ENCODE results near the gene EIF2B2.

DNA sequence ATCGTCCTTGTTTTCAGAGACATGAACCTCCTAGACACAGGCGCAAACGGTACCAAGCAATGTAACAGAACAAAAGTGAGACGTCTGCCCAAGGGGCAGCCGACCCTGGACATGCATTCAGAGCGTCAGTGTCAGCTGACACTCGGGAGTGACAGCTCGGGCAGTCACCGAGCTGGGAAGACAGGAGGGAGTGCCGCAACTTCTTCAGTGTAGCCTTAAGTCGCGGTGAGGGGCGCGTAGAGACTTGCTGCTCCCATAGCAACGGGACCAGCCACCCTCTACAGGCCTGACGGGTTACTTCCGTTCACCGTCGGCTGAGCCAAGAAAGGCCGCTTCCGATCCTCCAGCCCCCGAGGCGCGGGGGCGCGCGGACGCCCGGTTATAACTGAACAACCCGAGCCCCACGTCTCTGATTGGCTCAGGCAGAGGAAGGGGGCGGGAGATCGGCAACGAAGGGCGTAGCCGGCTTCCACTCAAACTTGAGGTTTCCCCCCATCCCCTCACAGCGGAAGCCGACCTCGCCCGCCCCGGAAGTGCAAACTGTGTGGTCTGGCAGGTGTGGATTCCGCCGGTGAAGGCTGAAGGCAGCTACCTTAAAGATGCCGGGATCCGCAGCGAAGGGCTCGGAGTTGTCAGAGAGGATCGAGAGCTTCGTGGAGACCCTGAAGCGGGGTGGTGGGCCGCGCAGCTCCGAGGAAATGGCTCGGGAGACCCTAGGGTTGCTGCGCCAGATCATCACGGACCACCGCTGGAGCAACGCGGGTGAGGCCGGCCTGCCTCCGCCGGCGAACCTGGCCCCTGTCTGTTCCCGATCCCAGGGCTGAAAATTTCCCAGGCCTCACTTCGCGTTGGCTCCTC is at the start of gene EIF2B2:
- TF ChIP-seq, protein P1, sequence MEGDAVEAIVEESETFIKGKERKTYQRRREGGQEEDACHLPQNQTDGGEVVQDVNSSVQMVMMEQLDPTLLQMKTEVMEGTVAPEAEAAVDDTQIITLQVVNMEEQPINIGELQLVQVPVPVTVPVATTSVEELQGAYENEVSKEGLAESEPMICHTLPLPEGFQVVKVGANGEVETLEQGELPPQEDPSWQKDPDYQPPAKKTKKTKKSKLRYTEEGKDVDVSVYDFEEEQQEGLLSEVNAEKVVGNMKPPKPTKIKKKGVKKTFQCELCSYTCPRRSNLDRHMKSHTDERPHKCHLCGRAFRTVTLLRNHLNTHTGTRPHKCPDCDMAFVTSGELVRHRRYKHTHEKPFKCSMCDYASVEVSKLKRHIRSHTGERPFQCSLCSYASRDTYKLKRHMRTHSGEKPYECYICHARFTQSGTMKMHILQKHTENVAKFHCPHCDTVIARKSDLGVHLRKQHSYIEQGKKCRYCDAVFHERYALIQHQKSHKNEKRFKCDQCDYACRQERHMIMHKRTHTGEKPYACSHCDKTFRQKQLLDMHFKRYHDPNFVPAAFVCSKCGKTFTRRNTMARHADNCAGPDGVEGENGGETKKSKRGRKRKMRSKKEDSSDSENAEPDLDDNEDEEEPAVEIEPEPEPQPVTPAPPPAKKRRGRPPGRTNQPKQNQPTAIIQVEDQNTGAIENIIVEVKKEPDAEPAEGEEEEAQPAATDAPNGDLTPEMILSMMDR (IDR thresholded peaks at IDR 0.05), result no peak
- TF ChIP-seq ZFX (IDR thresholded peaks at IDR 0.05; ENCODE audit: borderline replicate concordance), result no peak

Measured in 22Rv1 (cell line).